ENCODE results near the gene AGR3. TPM values are rescaled to one million over a fixed set of nuclear protein-coding genes. Genes with fewer than 3 reads are reported as not detected.

Gene AGR3
- total and polyA plus RNA-seq, 8 donors = 14.2 to 74.0 (median 24.2) TPM; not detected in 3

DNA sequence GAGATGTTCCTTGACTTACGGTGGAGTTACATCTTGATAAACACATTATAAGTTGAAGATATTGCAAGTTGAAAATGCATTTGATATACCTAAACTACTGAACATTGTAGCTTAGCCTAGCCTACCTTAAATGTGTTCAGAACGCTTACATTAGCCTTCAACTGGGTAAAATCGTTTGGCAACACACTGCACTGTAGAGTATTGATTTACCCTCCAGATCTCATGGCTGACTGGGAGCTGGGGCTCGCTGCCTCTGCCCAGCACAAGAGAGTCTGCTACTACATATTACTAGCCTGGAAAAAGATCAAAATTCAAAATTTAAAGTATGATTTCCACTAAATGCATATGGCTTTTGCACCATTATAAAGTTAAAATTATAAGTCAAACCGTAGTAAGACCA, 7.5 kb upstream of the AGR3 start:
- Histone ChIP-seq H3K36me3 (no peaks in the 10 kb centered on the region), H3K27ac (no peak overlapping the region), H3K4me3 (no peak overlapping the region), H3K27me3 (no peaks in the 10 kb centered on the region), H3K4me1 (peaks cover 0 to 27% (median 15%) of the 10 kb centered on the region in 4 donors), H3K9me3 (no peaks in the 10 kb centered on the region)
- intact Hi-C loops (cut with DNase I; ENCODE audit: low total_unique reads) = no loop called here
- TF ChIP-seq, protein P1, sequence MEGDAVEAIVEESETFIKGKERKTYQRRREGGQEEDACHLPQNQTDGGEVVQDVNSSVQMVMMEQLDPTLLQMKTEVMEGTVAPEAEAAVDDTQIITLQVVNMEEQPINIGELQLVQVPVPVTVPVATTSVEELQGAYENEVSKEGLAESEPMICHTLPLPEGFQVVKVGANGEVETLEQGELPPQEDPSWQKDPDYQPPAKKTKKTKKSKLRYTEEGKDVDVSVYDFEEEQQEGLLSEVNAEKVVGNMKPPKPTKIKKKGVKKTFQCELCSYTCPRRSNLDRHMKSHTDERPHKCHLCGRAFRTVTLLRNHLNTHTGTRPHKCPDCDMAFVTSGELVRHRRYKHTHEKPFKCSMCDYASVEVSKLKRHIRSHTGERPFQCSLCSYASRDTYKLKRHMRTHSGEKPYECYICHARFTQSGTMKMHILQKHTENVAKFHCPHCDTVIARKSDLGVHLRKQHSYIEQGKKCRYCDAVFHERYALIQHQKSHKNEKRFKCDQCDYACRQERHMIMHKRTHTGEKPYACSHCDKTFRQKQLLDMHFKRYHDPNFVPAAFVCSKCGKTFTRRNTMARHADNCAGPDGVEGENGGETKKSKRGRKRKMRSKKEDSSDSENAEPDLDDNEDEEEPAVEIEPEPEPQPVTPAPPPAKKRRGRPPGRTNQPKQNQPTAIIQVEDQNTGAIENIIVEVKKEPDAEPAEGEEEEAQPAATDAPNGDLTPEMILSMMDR (IDR thresholded peaks at IDR 0.05) = no peak
- TF ChIP-seq POLR2AphosphoS5 (IDR thresholded peaks at IDR 0.05) = no peak
- no peak for TF ChIP-seq EP300 (IDR thresholded peaks at IDR 0.05)
- no peak for TF ChIP-seq POLR2A (IDR thresholded peaks at IDR 0.05)
- DNase-seq = no peak
- 73 to 80% (median 77%) methylated on average over 5 of the region's 5 CpGs for WGBS, 5 donors

DNA sequence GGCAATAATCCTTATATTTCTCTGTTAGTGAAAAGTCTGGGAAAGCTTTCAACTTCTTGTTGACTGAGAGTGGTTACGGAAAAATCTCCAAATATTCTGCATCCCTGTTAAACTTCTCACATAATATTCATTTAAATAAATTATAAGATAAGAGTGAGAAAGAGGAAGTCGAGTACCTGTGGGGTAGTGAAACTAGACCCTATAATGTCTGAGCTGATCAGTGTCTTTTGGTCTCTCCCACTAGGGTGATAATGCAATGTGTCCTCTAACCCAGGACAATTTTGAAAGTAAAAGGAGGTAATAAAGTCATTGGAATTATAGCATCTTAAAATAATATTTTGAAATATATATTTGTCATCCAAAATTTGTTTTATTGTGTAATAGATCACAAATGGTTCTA, 2.1 kb upstream of the AGR3 start:
- H3K27me3 ChIP-seq = no peaks in the 10 kb centered on the region
- H3K36me3 ChIP-seq = no peaks in the 10 kb centered on the region
- no peak for DNase-seq
- TF ChIP-seq POLR2A (IDR thresholded peaks at IDR 0.05) (no peak), POLR2AphosphoS5 (IDR thresholded peaks at IDR 0.05) (no peak), EP300 (IDR thresholded peaks at IDR 0.05) (no peak)
- TF ChIP-seq, protein P1 (IDR thresholded peaks at IDR 0.05) = no peak
- no peaks in the 10 kb centered on the region for H3K9me3 ChIP-seq
- 24 to 48% (median 32%) methylated on average over 2 of the region's 2 CpGs for WGBS, 5 donors
- H3K4me1 ChIP-seq = peaks cover 0 to 18% (median 5%) of the 10 kb centered on the region in 4 donors
- H3K4me3 ChIP-seq = no peak overlapping the region
- H3K27ac ChIP-seq = no peak overlapping the region
- intact Hi-C loops (cut with DNase I; ENCODE audit: low total_unique reads) = no loop called here

DNA sequence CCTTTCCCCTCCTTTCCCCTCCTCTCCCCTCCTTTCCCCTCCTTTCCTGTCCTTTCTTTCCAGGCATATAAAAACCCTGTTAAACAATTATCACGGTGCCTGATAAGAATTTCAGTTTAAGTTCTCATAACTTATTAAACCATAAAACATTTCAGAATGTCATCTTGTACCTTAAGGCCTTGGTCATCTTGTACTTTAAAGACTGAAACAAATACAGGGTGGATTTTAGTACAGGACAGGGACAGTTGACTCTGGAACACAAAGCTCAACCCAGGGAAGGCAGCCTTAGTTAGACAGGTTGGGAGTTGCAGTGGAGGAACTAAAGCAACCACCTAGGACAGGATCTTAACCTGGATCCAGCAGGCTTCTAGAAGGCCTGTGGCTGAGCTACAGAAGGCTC, 1.2 kb downstream of the AGR3 start:
- no peaks in the 10 kb centered on the region for H3K9me3 ChIP-seq
- DNase-seq = peak in 1 of 2 donors; percentile 34
- peak overlapping the region in 1 of 4 donors; percentile 5 for H3K4me3 ChIP-seq
- no peaks in the 10 kb centered on the region for H3K27me3 ChIP-seq
- H3K4me1 ChIP-seq = peaks cover 0 to 18% (median 5%) of the 10 kb centered on the region in 4 donors
- TF ChIP-seq, protein P1 (IDR thresholded peaks at IDR 0.05) = no peak
- no peak for TF ChIP-seq EP300 (IDR thresholded peaks at IDR 0.05)
- no peak for TF ChIP-seq POLR2A (IDR thresholded peaks at IDR 0.05)
- no peak for TF ChIP-seq POLR2AphosphoS5 (IDR thresholded peaks at IDR 0.05)
- 31 to 67% (median 46%) methylated on average over 1 of the region's 1 CpG for WGBS, 5 donors
- no peaks in the 10 kb centered on the region for H3K36me3 ChIP-seq
- H3K27ac ChIP-seq = peak overlapping the region; percentile 63 to 80 (median 76)
- intact Hi-C loops (cut with DNase I; ENCODE audit: low total_unique reads) = no loop called here

DNA sequence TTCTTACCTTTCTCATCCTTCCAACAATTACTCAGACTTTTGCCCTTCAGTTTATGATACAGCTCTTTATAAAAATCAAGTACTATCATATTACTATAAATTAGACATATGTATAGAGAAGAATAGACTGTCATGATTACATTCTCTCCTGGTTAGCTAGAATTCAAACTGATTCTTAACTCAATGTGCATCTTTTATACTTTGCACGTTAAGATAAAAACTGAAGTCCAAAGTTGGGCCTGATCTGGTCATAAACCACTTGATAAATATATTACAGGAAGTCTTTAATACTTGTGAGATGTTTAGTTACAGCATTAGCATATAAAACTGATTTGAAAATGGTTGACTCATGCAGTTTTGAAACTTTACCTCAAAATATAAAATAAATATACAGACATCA, 2.6 kb downstream of the AGR3 start:
- Histone ChIP-seq H3K36me3 (no peaks in the 10 kb centered on the region), H3K4me1 (peaks cover 0 to 18% (median 5%) of the 10 kb centered on the region in 4 donors), H3K9me3 (no peaks in the 10 kb centered on the region), H3K27ac (no peak overlapping the region), H3K4me3 (no peak overlapping the region), H3K27me3 (no peaks in the 10 kb centered on the region)
- intact Hi-C loops (cut with DNase I; ENCODE audit: low total_unique reads) = no loop called here
- TF ChIP-seq POLR2AphosphoS5 (IDR thresholded peaks at IDR 0.05) (no peak), EP300 (IDR thresholded peaks at IDR 0.05) (no peak), POLR2A (IDR thresholded peaks at IDR 0.05) (no peak)
- TF ChIP-seq, protein P1 (IDR thresholded peaks at IDR 0.05) = no peak
- no peak for DNase-seq
- WGBS, 5 donors = 53 to 81% (median 58%) methylated on average over 1 of the region's 1 CpG

Measured in stomach (tissue), 9 donors.